ENCODE data around the gene NTM. TPM values are rescaled to one million over a fixed set of nuclear protein-coding genes. Genes with fewer than 3 reads are reported as not detected.
A peak's percentile ranks its signal among the peaks of the same experiment; 100 is the strongest.

NTM gene
- total and polyA plus RNA-seq, 2 experiments from 2014 or later: 1.1 to 1.7 TPM

GRCh38 chr11:131498631-131499160 is 128.3 kb downstream of the NTM start:
- H3K9me3 ChIP-seq (ENCODE audit: low read depth): no peaks in the 10 kb centered on the region
- no peak for DNase-seq (ENCODE audit: low read depth in 1 of 2, low spot score in 1 of 2)
- H3K4me3 ChIP-seq: no peak overlapping the region
- H3K27me3 ChIP-seq: no peaks in the 10 kb centered on the region
- no peak overlapping the region for H3K27ac ChIP-seq
- no peaks in the 10 kb centered on the region for H3K36me3 ChIP-seq
- no peak for TF ChIP-seq CTCF (IDR thresholded peaks at IDR 0.05; ENCODE audit: low read depth, low read length)
- no peaks in the 10 kb centered on the region for H3K4me1 ChIP-seq (ENCODE audit: low read depth)

- Histone ChIP-seq H3K27me3 (no peaks in the 10 kb centered on the region), H3K4me3 (no peak overlapping the region), H3K27ac (no peak overlapping the region), H3K4me1 (ENCODE audit: low read depth) (no peaks in the 10 kb centered on the region), H3K9me3 (ENCODE audit: low read depth) (no peaks in the 10 kb centered on the region), H3K36me3 (no peaks in the 10 kb centered on the region)
- TF ChIP-seq CTCF (IDR thresholded peaks at IDR 0.05; ENCODE audit: low read depth, low read length): no peak
- peak in 1 of 2 donors; percentile 18 for DNase-seq (ENCODE audit: low read depth in 1 of 2, low spot score in 1 of 2)
Observed at GRCh38 chr11:131499199-131499598, 128.8 kb downstream of the NTM start.

GRCh38 chr11:131503017-131503416 is 132.6 kb downstream of the NTM start:
- Histone ChIP-seq H3K4me1 (ENCODE audit: low read depth) (no peaks in the 10 kb centered on the region), H3K4me3 (no peak overlapping the region), H3K27me3 (no peaks in the 10 kb centered on the region), H3K27ac (no peak overlapping the region), H3K36me3 (no peaks in the 10 kb centered on the region), H3K9me3 (ENCODE audit: low read depth) (no peaks in the 10 kb centered on the region)
- no peak for TF ChIP-seq CTCF (IDR thresholded peaks at IDR 0.05; ENCODE audit: low read depth, low read length)
- DNase-seq (ENCODE audit: low read depth in 1 of 2, low spot score in 1 of 2): no peak

GRCh38 chr11:131504199-131504949 is 134.0 kb downstream of the NTM start:
- no peaks in the 10 kb centered on the region for H3K27me3 ChIP-seq
- no peak overlapping the region for H3K4me3 ChIP-seq
- DNase-seq (ENCODE audit: low read depth in 1 of 2, low spot score in 1 of 2): peak; percentile 25 to 53
- no peaks in the 10 kb centered on the region for H3K4me1 ChIP-seq (ENCODE audit: low read depth)
- TF ChIP-seq CTCF (IDR thresholded peaks at IDR 0.05; ENCODE audit: low read depth, low read length): peak; percentile 22
- H3K27ac ChIP-seq: no peak overlapping the region
- H3K36me3 ChIP-seq: no peaks in the 10 kb centered on the region
- no peaks in the 10 kb centered on the region for H3K9me3 ChIP-seq (ENCODE audit: low read depth)

GRCh38 chr11:131506348-131506747 is 135.9 kb downstream of the NTM start:
- Histone ChIP-seq H3K9me3 (ENCODE audit: low read depth) (no peaks in the 10 kb centered on the region), H3K4me3 (no peak overlapping the region), H3K4me1 (ENCODE audit: low read depth) (no peaks in the 10 kb centered on the region), H3K27me3 (no peaks in the 10 kb centered on the region), H3K36me3 (no peaks in the 10 kb centered on the region), H3K27ac (no peak overlapping the region)
- TF ChIP-seq CTCF (IDR thresholded peaks at IDR 0.05; ENCODE audit: low read depth, low read length): no peak
- no peak for DNase-seq (ENCODE audit: low read depth in 1 of 2, low spot score in 1 of 2)
